TTC549 (cell line): Measurements from ENCODE around the gene PKNOX1.
"Not testable (repeated sequence)": the region's sequence is repeated elsewhere in the genome, so short reads cannot be mapped to it uniquely, and the experiment has no call there.

Experiments
- FAIRE-seq: peaks from 2 replicates; lab custom pipeline; 2012; peaks lifted over from hg19 to GRCh38; lab: Jason Lieb, UNC

PKNOX1 gene

GRCh38 chr21:43053112-43053511 is 78.8 kb downstream of the PKNOX1 start:
- not testable (repeated sequence) for FAIRE-seq

- FAIRE-seq = not testable (repeated sequence)
Observed at GRCh38 chr21:43062955-43063664, 88.7 kb downstream of the PKNOX1 start.

- not testable (repeated sequence) for FAIRE-seq
Observed at GRCh38 chr21:43064265-43064917, 90.0 kb downstream of the PKNOX1 start.

GRCh38 chr21:43065991-43066390 is 91.6 kb downstream of the PKNOX1 start:
- FAIRE-seq = not testable (repeated sequence)

- FAIRE-seq = not testable (repeated sequence)
Observed at GRCh38 chr21:43066690-43067089, 92.3 kb downstream of the PKNOX1 start.

GRCh38 chr21:43068065-43068464 is 93.7 kb downstream of the PKNOX1 start:
- FAIRE-seq = not testable (repeated sequence)

GRCh38 chr21:43069682-43070081 is 95.3 kb downstream of the PKNOX1 start:
- FAIRE-seq = not testable (repeated sequence)

GRCh38 chr21:43072742-43073141 is 98.4 kb downstream of the PKNOX1 start:
- FAIRE-seq = not testable (repeated sequence)

- FAIRE-seq = not testable (repeated sequence)
Observed at GRCh38 chr21:43074401-43075169, 100.2 kb downstream of the PKNOX1 start.

- not testable (repeated sequence) for FAIRE-seq
Observed at GRCh38 chr21:43075170-43076022, 101.0 kb downstream of the PKNOX1 start, which contains the start of gene CBS. CBS (minus strand) TSS chr21:43075835; CDS start chr21:43072193, 3,642 bp downstream.

- FAIRE-seq = not testable (repeated sequence)
Observed at GRCh38 chr21:43076023-43076637, 101.8 kb downstream of the PKNOX1 start.

GRCh38 chr21:43076643-43077042 is 102.3 kb downstream of the PKNOX1 start:
- not testable (repeated sequence) for FAIRE-seq

GRCh38 chr21:43082587-43083300 is 108.4 kb downstream of the PKNOX1 start:
- not testable (repeated sequence) for FAIRE-seq
